Activated CD8-positive, alpha-beta T cell treated with anti-CD3 and anti-CD28 coated beads for 36 hours (primary cell): ENCODE data around the gene MALAT1. TPM values are rescaled to one million over a fixed set of nuclear protein-coding genes. Genes with fewer than 3 reads are reported as not detected.

ENCODE experiments used
- ATAC-seq: fragments of 200-7000 bp; cut with Tn5 transposase; one replicate; pipeline ENCODE4 v1.10.0; 2021; ENCODE audit warnings: mild to moderate bottlenecking, moderate library complexity
- CTCF ChIA-PET: fragments of 350-600 bp; sonication (Branson Sonifier 250); formaldehyde crosslinking; loops from one replicate; lab custom pipeline; 2021; ENCODE audit warnings: antibody characterized with exemption; lab: Charles Lee
- POLR2A ChIA-PET: fragments of 350-600 bp; sonication (Branson Sonifier 250); formaldehyde crosslinking; loops from one replicate; lab custom pipeline; 2021; ENCODE audit warnings: antibody characterized with exemption; lab: Charles Lee
- DNase-seq: peaks from one replicate; pipeline ENCODE4 v3.0.0-alpha.2; 2020
- H3K27ac Mint-ChIP-seq: one replicate; pipeline ENCODE4 v1.8.0; 2021; ENCODE audit warnings: mild to moderate bottlenecking, mixed read lengths
- H3K27me3 Mint-ChIP-seq: one replicate; pipeline ENCODE4 v1.8.0; 2021; ENCODE audit warnings: mixed read lengths
- H3K36me3 Mint-ChIP-seq: one replicate; pipeline ENCODE4 v1.8.0; 2021; ENCODE audit warnings: low read depth, mixed read lengths
- H3K4me1 Mint-ChIP-seq: one replicate; pipeline ENCODE4 v1.8.0; 2021; ENCODE audit warnings: low read depth, mixed read lengths
- H3K4me3 Mint-ChIP-seq: one replicate; pipeline ENCODE4 v1.8.0; 2021; ENCODE audit warnings: mild to moderate bottlenecking, moderate library complexity, mixed read lengths
- H3K9me3 Mint-ChIP-seq: one replicate; pipeline ENCODE4 v1.8.0; 2021; ENCODE audit warnings: mixed read lengths
- CTCF ChIP-seq: fragments of 200-600 bp; IDR thresholded peaks from one replicate; pipeline ENCODE4 v1.8.0; 2022; ENCODE audit warnings: antibody characterized with exemption, mild to moderate bottlenecking
- intact Hi-C: fragments of 100-400 bp; cut with micrococcal nuclease; formaldehyde crosslinking; loops from one replicate; pipeline ENCODE4 v1.10.0; 2022
- total RNA-seq, 2 experiments: library from RNA; stranded (reverse); gene quantifications; one replicate each; pipeline ENCODE4 v1.2.3, GENCODE V29; 2021

MALAT1 gene
- total RNA-seq, 2 experiments from 2014 or later = 3,856 to 3,869 TPM

DNA sequence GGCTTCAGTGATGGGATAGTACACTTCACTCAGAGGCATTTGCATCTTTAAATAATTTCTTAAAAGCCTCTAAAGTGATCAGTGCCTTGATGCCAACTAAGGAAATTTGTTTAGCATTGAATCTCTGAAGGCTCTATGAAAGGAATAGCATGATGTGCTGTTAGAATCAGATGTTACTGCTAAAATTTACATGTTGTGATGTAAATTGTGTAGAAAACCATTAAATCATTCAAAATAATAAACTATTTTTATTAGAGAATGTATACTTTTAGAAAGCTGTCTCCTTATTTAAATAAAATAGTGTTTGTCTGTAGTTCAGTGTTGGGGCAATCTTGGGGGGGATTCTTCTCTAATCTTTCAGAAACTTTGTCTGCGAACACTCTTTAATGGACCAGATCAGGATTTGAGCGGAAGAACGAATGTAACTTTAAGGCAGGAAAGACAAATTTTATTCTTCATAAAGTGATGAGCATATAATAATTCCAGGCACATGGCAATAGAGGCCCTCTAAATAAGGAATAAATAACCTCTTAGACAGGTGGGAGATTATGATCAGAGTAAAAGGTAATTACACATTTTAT lies 4.6 kb downstream of the MALAT1 start:
- Mint-ChIP-seq H3K4me1 (peaks cover 38% of the 10 kb centered on the region), H3K27ac (peak overlapping the region; percentile 81), H3K36me3 (peaks cover 8% of the 10 kb centered on the region), H3K27me3 (no peaks in the 10 kb centered on the region), H3K9me3 (no peaks in the 10 kb centered on the region), H3K4me3 (no peak overlapping the region)
- CTCF ChIA-PET = interaction anchor here (1.6 to 16.5 kb wide), 2 partner anchors 34 to 84 kb away, joined by 6 to 448 read pairs; partner anchors contain the start of gene NEAT1
- POLR2A ChIA-PET = interaction anchor here (0.7 to 36.2 kb wide), 14 partner anchors 5 to 188 kb away, joined by 3 to 4842 read pairs (median 6); partner anchors contain the start of genes FAM89B, FRMD8, NEAT1 and SLC25A45
- TF ChIP-seq CTCF = no peak
- intact Hi-C loops = loop anchor here (2.0 kb wide), 1 partner anchor 121 kb away; the partner anchor contains the start of gene SLC25A45
- DNase-seq (no peak), ATAC-seq (no peak)

DNA sequence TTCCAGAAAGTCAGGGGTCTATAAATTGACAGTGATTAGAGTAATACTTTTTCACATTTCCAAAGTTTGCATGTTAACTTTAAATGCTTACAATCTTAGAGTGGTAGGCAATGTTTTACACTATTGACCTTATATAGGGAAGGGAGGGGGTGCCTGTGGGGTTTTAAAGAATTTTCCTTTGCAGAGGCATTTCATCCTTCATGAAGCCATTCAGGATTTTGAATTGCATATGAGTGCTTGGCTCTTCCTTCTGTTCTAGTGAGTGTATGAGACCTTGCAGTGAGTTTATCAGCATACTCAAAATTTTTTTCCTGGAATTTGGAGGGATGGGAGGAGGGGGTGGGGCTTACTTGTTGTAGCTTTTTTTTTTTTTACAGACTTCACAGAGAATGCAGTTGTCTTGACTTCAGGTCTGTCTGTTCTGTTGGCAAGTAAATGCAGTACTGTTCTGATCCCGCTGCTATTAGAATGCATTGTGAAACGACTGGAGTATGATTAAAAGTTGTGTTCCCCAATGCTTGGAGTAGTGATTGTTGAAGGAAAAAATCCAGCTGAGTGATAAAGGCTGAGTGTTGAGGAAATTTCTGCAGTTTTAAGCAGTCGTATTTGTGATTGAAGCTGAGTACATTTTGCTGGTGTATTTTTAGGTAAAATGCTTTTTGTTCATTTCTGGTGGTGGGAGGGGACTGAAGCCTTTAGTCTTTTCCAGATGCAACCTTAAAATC lies 5.3 kb downstream of the MALAT1 start:
- ATAC-seq (no peak), DNase-seq (no peak)
- no peaks in the 10 kb centered on the region for H3K27me3 Mint-ChIP-seq
- peaks cover 8% of the 10 kb centered on the region for H3K36me3 Mint-ChIP-seq
- intact Hi-C loops = loop anchor here (2.0 kb wide), 1 partner anchor 121 kb away; the partner anchor contains the start of gene SLC25A45
- H3K9me3 Mint-ChIP-seq = no peaks in the 10 kb centered on the region
- H3K27ac Mint-ChIP-seq = peak overlapping the region; percentile 81
- CTCF ChIA-PET = interaction anchor here (1.0 to 16.5 kb wide), 4 partner anchors 6 to 85 kb away, joined by 3 to 448 read pairs (median 36); partner anchors contain the start of genes MALAT1 and NEAT1
- H3K4me1 Mint-ChIP-seq = peaks cover 38% of the 10 kb centered on the region
- H3K4me3 Mint-ChIP-seq = no peak overlapping the region
- POLR2A ChIA-PET = interaction anchor here (0.8 to 36.2 kb wide), 21 partner anchors 4 to 189 kb away, joined by 3 to 4842 read pairs (median 5); partner anchors contain the start of genes DPF2, FAM89B, FRMD8 and MALAT1
- no peak for TF ChIP-seq CTCF

DNA sequence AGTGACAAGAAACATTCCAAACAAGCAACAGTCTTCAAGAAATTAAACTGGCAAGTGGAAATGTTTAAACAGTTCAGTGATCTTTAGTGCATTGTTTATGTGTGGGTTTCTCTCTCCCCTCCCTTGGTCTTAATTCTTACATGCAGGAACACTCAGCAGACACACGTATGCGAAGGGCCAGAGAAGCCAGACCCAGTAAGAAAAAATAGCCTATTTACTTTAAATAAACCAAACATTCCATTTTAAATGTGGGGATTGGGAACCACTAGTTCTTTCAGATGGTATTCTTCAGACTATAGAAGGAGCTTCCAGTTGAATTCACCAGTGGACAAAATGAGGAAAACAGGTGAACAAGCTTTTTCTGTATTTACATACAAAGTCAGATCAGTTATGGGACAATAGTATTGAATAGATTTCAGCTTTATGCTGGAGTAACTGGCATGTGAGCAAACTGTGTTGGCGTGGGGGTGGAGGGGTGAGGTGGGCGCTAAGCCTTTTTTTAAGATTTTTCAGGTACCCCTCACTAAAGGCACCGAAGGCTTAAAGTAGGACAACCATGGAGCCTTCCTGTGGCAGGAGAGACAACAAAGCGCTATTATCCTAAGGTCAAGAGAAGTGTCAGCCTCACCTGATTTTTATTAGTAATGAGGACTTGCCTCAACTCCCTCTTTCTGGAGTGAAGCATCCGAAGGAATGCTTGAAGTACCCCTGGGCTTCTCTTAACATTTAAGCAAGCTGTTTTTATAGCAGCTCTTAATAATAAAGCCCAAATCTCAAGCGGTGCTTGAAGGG lies 6.0 kb downstream of the MALAT1 start:
- ChIA-PET POLR2A (interaction anchor here (0.6 to 36.2 kb wide), 25 partner anchors 5 to 172 kb away, joined by 3 to 4842 read pairs (median 4); partner anchors contain the start of genes DPF2, FAM89B, FRMD8 and MALAT1), CTCF (interaction anchor here (1.0 to 16.5 kb wide), 8 partner anchors 7 to 151 kb away, joined by 3 to 448 read pairs (median 9); partner anchors contain the start of genes MALAT1, NEAT1 and TIGD3)
- no peak for TF ChIP-seq CTCF
- ATAC-seq (no peak), DNase-seq (no peak)
- H3K4me3 Mint-ChIP-seq = no peak overlapping the region
- peak overlapping the region; percentile 81 for H3K27ac Mint-ChIP-seq
- no peaks in the 10 kb centered on the region for H3K27me3 Mint-ChIP-seq
- H3K4me1 Mint-ChIP-seq = peaks cover 42% of the 10 kb centered on the region
- H3K36me3 Mint-ChIP-seq = peaks cover 8% of the 10 kb centered on the region
- no peaks in the 10 kb centered on the region for H3K9me3 Mint-ChIP-seq
- intact Hi-C loops = loop anchor here (5.0 kb wide), 1 partner anchor 33 kb away; no protein-coding TSS in a partner anchor

DNA sequence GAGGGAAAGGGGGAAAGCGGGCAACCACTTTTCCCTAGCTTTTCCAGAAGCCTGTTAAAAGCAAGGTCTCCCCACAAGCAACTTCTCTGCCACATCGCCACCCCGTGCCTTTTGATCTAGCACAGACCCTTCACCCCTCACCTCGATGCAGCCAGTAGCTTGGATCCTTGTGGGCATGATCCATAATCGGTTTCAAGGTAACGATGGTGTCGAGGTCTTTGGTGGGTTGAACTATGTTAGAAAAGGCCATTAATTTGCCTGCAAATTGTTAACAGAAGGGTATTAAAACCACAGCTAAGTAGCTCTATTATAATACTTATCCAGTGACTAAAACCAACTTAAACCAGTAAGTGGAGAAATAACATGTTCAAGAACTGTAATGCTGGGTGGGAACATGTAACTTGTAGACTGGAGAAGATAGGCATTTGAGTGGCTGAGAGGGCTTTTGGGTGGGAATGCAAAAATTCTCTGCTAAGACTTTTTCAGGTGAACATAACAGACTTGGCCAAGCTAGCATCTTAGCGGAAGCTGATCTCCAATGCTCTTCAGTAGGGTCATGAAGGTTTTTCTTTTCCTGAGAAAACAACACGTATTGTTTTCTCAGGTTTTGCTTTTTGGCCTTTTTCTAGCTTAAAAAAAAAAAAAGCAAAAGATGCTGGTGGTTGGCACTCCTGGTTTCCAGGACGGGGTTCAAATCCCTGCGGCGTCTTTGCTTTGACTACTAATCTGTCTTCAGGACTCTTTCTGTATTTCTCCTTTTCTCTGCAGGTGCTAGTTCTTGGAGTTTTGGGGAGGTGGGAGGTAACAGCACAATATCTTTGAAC lies 6.8 kb downstream of the MALAT1 start:
- no peaks in the 10 kb centered on the region for H3K9me3 Mint-ChIP-seq
- H3K4me3 Mint-ChIP-seq = no peak overlapping the region
- ChIA-PET POLR2A (interaction anchor here (0.5 to 36.2 kb wide), 37 partner anchors 6 to 1256 kb away, joined by 3 to 4842 read pairs (median 4); partner anchors contain the start of genes DPF2, FRMD8, LTBP3 and MALAT1), CTCF (interaction anchor here (1.1 to 16.5 kb wide), 13 partner anchors 8 to 152 kb away, joined by 3 to 448 read pairs (median 4); partner anchors contain the start of genes FAM89B, MALAT1, NEAT1 and SLC25A45)
- peak overlapping the region; percentile 73 for H3K27ac Mint-ChIP-seq
- peaks cover 45% of the 10 kb centered on the region for H3K4me1 Mint-ChIP-seq
- DNase-seq (no peak), ATAC-seq (no peak)
- peaks cover 8% of the 10 kb centered on the region for H3K36me3 Mint-ChIP-seq
- intact Hi-C loops = loop anchor here (2.0 to 5.0 kb wide), 2 partner anchors 33 to 79 kb away; no protein-coding TSS in a partner anchor
- no peak for TF ChIP-seq CTCF
- H3K27me3 Mint-ChIP-seq = no peaks in the 10 kb centered on the region
